IMR-90 (cell line): ENCODE data around the gene HMX1. TPM values are rescaled to one million over a fixed set of nuclear protein-coding genes. Genes with fewer than 3 reads are reported as not detected.

Experiments
- ATAC-seq: fragments of 200-7000 bp; cut with Tn5 transposase; 2 replicates; pipeline ENCODE4 v1.9.1; 2020; ENCODE audit warnings: low read depth, mild to moderate bottlenecking, moderate library complexity
- BruUV-seq: library from RNA; stranded (reverse); fragments of 400-500 nt; replicated peaks from 2 replicates; lab custom pipeline; 2021; lab: Mats Ljungman, UMichigan
- CTCF ChIA-PET: fragments of 300-600 bp; formaldehyde crosslinking; extraction: SDS; loops from one replicate; lab custom pipeline; 2021; ENCODE audit warnings: antibody characterized with exemption; lab: Yijun Ruan, JAX
- POLR2A ChIA-PET: fragments of 300-600 bp; sonication (Branson Sonifier 250); formaldehyde crosslinking; loops from one replicate; lab custom pipeline; 2022; ENCODE audit warnings: antibody characterized with exemption; ENCODE audit not compliant: unreplicated experiment; lab: Charles Lee
- DNase-seq: peaks from one replicate; pipeline ENCODE4 v3.0.0; 2013
- H2AFZ ChIP-seq: replicated peaks from 2 replicates; pipeline ENCODE3; 2013; ENCODE audit warnings: low read length, mild to moderate bottlenecking; ENCODE audit not compliant: poor library complexity
- H2AK5ac ChIP-seq: 2 replicates; pipeline ENCODE4 v1.6.1; 2013; ENCODE audit warnings: low read depth, low read length, inconsistent platforms
- H2AK9ac ChIP-seq: replicated peaks from 2 replicates; pipeline ENCODE3; 2013; ENCODE audit warnings: mild to moderate bottlenecking, low read depth, low read length, moderate library complexity; ENCODE audit not compliant: poor library complexity
- H2BK120ac ChIP-seq: 2 replicates; pipeline ENCODE4 v1.6.1; 2013; ENCODE audit warnings: low read depth, low read length, inconsistent platforms
- H2BK15ac ChIP-seq: 3 replicates; pipeline ENCODE4 v1.6.1; 2013; ENCODE audit warnings: low read depth, low read length, inconsistent platforms
- H2BK20ac ChIP-seq: 2 replicates; pipeline ENCODE4 v1.6.1; 2013; ENCODE audit warnings: low read depth, mild to moderate bottlenecking, inconsistent platforms, low read length, moderate library complexity
- H2BK5ac ChIP-seq: 2 replicates; pipeline ENCODE4 v1.6.1; 2013; ENCODE audit warnings: mild to moderate bottlenecking, low read depth, low read length, inconsistent platforms; ENCODE audit not compliant: poor library complexity, severe bottlenecking
- H3K14ac ChIP-seq: replicated peaks from 2 replicates; pipeline ENCODE4 v1.6.1; 2013; ENCODE audit warnings: low read depth, low read length, inconsistent platforms
- H3K18ac ChIP-seq: 2 replicates; pipeline ENCODE4 v1.6.1; 2013; ENCODE audit warnings: low read depth, low read length, control low read depth
- H3K23ac ChIP-seq: 2 replicates; pipeline ENCODE4 v1.6.1; 2013; ENCODE audit warnings: low read depth, low read length, inconsistent platforms
- H3K27ac ChIP-seq: 2 replicates; pipeline ENCODE4 v1.5.1; 2013; ENCODE audit warnings: mild to moderate bottlenecking, control low read depth, low read length; ENCODE audit not compliant: insufficient read depth
- H3K27me3 ChIP-seq: 2 replicates; pipeline ENCODE4 v1.6.1; 2013; ENCODE audit warnings: low read length; ENCODE audit not compliant: control insufficient read depth, insufficient read depth
- H3K36me3 ChIP-seq: 2 replicates; pipeline ENCODE4 v1.6.1; 2013; ENCODE audit warnings: low read length, mixed read lengths; ENCODE audit not compliant: control insufficient read depth, insufficient read depth
- H3K4ac ChIP-seq: 2 replicates; pipeline ENCODE4 v1.6.1; 2013; ENCODE audit warnings: low read depth, low read length, inconsistent platforms
- H3K4me1 ChIP-seq: 2 replicates; pipeline ENCODE4 v1.6.1; 2013; ENCODE audit warnings: low read length, mixed read lengths; ENCODE audit not compliant: control insufficient read depth, insufficient read depth
- H3K4me2 ChIP-seq: 2 replicates; pipeline ENCODE4 v1.6.1; 2013; ENCODE audit warnings: low read depth, mild to moderate bottlenecking, control low read depth, low read length, moderate library complexity
- H3K4me3 ChIP-seq: 2 replicates; pipeline ENCODE4 v1.5.1; 2013; ENCODE audit warnings: low read depth, mild to moderate bottlenecking, control low read depth, low read length, moderate library complexity; ENCODE audit not compliant: insufficient read depth
- H3K56ac ChIP-seq: 2 replicates; pipeline ENCODE4 v1.6.1; 2013; ENCODE audit warnings: low read length, inconsistent platforms; ENCODE audit not compliant: insufficient read depth; ENCODE audit errors: extremely low read depth
- H3K79me1 ChIP-seq, 2 experiments: 2 replicates each; pipeline ENCODE4 v1.6.1; 2013; ENCODE audit warnings: low read length in 2 of 2, inconsistent platforms in 1 of 2, low read depth in 1 of 2
- H3K9ac ChIP-seq: 2 replicates; pipeline ENCODE4 v1.6.1; 2013; ENCODE audit warnings: low read depth, low read length, control low read depth
- H3K9me1 ChIP-seq: 2 replicates; pipeline ENCODE4 v1.6.1; 2013; ENCODE audit warnings: low read length, inconsistent platforms; ENCODE audit not compliant: insufficient read depth
- H3K9me3 ChIP-seq: 2 replicates; pipeline ENCODE4 v1.6.1; 2013; ENCODE audit warnings: low read length; ENCODE audit not compliant: control insufficient read depth, insufficient read depth
- H4K20me1 ChIP-seq: 2 replicates; pipeline ENCODE4 v1.6.1; 2013; ENCODE audit warnings: low read length, inconsistent platforms; ENCODE audit not compliant: insufficient read depth
- H4K5ac ChIP-seq: 2 replicates; pipeline ENCODE4 v1.6.1; 2013; ENCODE audit warnings: mild to moderate bottlenecking, low read depth, low read length, control low read depth
- H4K8ac ChIP-seq, 2 experiments: 2 replicates each; pipeline ENCODE4 v1.6.1; 2013; ENCODE audit warnings: low read depth in 2 of 2, low read length in 2 of 2, control low read depth in 1 of 2, inconsistent platforms in 1 of 2
- H4K91ac ChIP-seq: 2 replicates; pipeline ENCODE4 v1.6.1; 2013; ENCODE audit warnings: low read depth, low read length, inconsistent platforms; ENCODE audit not compliant: insufficient read depth
- BHLHE40 ChIP-seq: fragments of 150-350 bp; IDR thresholded peaks from 2 replicates; pipeline ENCODE4 v1.6.1; 2016; ENCODE audit warnings: mild to moderate bottlenecking, low read depth, low read length
- CEBPB ChIP-seq: IDR thresholded peaks from 2 replicates; pipeline ENCODE4 v1.6.1; 2012; ENCODE audit warnings: low read depth, low read length, improper control_type of control experiment
- CHD1 ChIP-seq: IDR thresholded peaks from 2 replicates; pipeline ENCODE4 v1.6.1; 2012; ENCODE audit warnings: low read depth, low read length, improper control_type of control experiment
- FOS ChIP-seq: fragments of 150-350 bp; IDR thresholded peaks from 2 replicates; pipeline ENCODE4 v1.6.1; 2016; ENCODE audit warnings: low read depth, low read length
- MAZ ChIP-seq: IDR thresholded peaks from 2 replicates; pipeline ENCODE4 v1.6.1; 2012; ENCODE audit warnings: low read depth, mild to moderate bottlenecking, low read length, improper control_type of control experiment, moderate library complexity, borderline replicate concordance
- NFE2L2 ChIP-seq: fragments of 150-350 bp; IDR thresholded peaks from 2 replicates; pipeline ENCODE4 v1.6.1; 2016; ENCODE audit warnings: low read depth, mild to moderate bottlenecking, low read length
- RCOR1 ChIP-seq: IDR thresholded peaks from 2 replicates; pipeline ENCODE4 v1.6.1; 2012; ENCODE audit warnings: mild to moderate bottlenecking, low read length, improper control_type of control experiment; ENCODE audit not compliant: insufficient replicate concordance
- SMC3 ChIP-seq: fragments of 150-350 bp; IDR thresholded peaks from 2 replicates; pipeline ENCODE4 v1.6.1; 2016; ENCODE audit warnings: low read depth, mild to moderate bottlenecking, antibody characterized with exemption, low read length, moderate library complexity
- WGBS, 2 experiments: methylation state at CpG; one replicate each; pipeline versions ENCODE4 v1.1.5 to v1.1.7; 2013; ENCODE audit warnings: missing lambda C conversion rate in 2 of 2; ENCODE audit not compliant: insufficient read length in 1 of 2; ENCODE audit errors: extremely low coverage in 2 of 2; 5-methylcytosine and 5-hydroxymethylcytosine counted together
- dilution Hi-C: fragments of 300-500 bp; cut with HindIII; formaldehyde crosslinking; loops from one replicate; pipeline ENCODE4 v1.14.3; 2018; ENCODE audit warnings: low sequenced_read_pairs; ENCODE audit not compliant: unreplicated experiment
- in situ Hi-C: fragments of 300-500 bp; cut with MboI; formaldehyde crosslinking; loops from 3 replicates; pipeline ENCODE4 v1.14.3; 2019; ENCODE audit warnings: low sequenced_read_pairs, inconsistent platforms, mixed read lengths
- intact Hi-C: fragments of 100-400 bp; cut with micrococcal nuclease; formaldehyde crosslinking; loops from 2 replicates; pipeline ENCODE4 v1.10.0; 2022
- polyA plus RNA-seq, 3 experiments: library from polyadenylated mRNA; depleted of rRNA; stranded (reverse); fragments of >200 nt; gene quantifications; 2 replicates each; pipeline ENCODE4 v1.2.3, GENCODE V29; 2012; ENCODE audit warnings: low replicate concordance in 1 of 3
- total RNA-seq: library from RNA; depleted of rRNA; stranded (reverse); fragments of >200 nt; gene quantifications from 2 replicates; pipeline ENCODE4 v1.2.3, GENCODE V29; 2012
- TF ChIP-seq, protein P1 (sequence below): fragments of 150-350 bp; IDR thresholded peaks from 2 replicates; pipeline ENCODE4 v1.6.1; 2017; ENCODE audit warnings: mild to moderate bottlenecking, antibody characterized with exemption, low read length, low read depth
- TF ChIP-seq, protein P2 (sequence below): fragments of 150-350 bp; IDR thresholded peaks from 2 replicates; pipeline ENCODE4 v1.6.1; 2016; ENCODE audit warnings: low read depth, mild to moderate bottlenecking, low read length, moderate library complexity, borderline replicate concordance

The HMX1 gene
- total and polyA plus RNA-seq, 2 of the 4 experiments (the other 2 are of a cell fraction), result not detected

DNA sequence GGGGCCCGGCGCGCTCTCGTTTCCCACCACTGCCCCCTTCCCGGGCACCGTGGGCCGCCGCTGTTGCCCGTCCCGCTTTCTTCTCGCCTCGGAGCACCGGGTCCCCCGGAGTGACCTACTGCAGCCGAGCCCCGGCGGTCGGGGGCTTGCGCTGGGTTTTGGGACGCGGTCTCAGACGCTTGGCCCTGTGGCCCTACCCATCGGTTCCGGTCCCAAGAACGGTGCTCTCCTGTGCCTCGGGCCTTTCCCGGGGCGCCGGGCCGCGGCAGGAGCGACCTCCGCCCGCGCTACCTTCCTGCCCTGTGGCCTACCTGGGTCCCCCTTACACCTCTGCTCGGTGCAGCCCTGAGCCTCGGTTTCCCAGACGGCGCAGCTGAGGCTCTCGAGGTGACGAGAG lies 21.6 kb upstream of the HMX1 start:
- Histone ChIP-seq H2BK120ac (no peak overlapping the region), H4K20me1 (no peaks in the 10 kb centered on the region), H3K9ac (no peak overlapping the region), H3K18ac (no peak overlapping the region), H2BK5ac (no peak overlapping the region), H3K4me3 (no peak overlapping the region), H3K9me1 (no peaks in the 10 kb centered on the region), H2AK9ac (no peak overlapping the region), H3K36me3 (no peaks in the 10 kb centered on the region), H4K8ac (no peak overlapping the region), H2BK15ac (no peak overlapping the region), H3K4me2 (no peak overlapping the region), H3K27ac (no peak overlapping the region), H3K79me1 (no peaks in the 10 kb centered on the region), H3K4ac (no peak overlapping the region), H2AFZ (no peak overlapping the region), H2AK5ac (no peak overlapping the region), H3K9me3 (no peaks in the 10 kb centered on the region), H3K23ac (no peak overlapping the region), H2BK20ac (no peak overlapping the region), H4K5ac (no peak overlapping the region), H3K27me3 (peaks cover 45% of the 10 kb centered on the region), H3K4me1 (no peaks in the 10 kb centered on the region), H3K14ac (no peak overlapping the region), H3K56ac (no peak overlapping the region), H4K91ac (no peak overlapping the region)
- no peak for ATAC-seq
- ChIA-PET CTCF (no interaction called here), POLR2A (no interaction called here)
- DNase-seq, result no peak
- intact Hi-C loops (no loop called here), in situ Hi-C loops (no loop called here), dilution Hi-C loops (no loop called here)
- WGBS, 2 experiments, result 1% methylated on average over 28 of the region's 41 CpGs; no CpG with 5 or more reads in 1 of the 2 experiments
- no TSS peak for BruUV-seq
- TF ChIP-seq BHLHE40 (no peak), FOS (no peak), RCOR1 (no peak), MAZ (no peak), CHD1 (no peak), SMC3 (no peak), NFE2L2 (no peak), CEBPB (no peak)
- TF ChIP-seq, protein P1, sequence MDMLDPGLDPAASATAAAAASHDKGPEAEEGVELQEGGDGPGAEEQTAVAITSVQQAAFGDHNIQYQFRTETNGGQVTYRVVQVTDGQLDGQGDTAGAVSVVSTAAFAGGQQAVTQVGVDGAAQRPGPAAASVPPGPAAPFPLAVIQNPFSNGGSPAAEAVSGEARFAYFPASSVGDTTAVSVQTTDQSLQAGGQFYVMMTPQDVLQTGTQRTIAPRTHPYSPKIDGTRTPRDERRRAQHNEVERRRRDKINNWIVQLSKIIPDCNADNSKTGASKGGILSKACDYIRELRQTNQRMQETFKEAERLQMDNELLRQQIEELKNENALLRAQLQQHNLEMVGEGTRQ, result no peak
- TF ChIP-seq, protein P2, sequence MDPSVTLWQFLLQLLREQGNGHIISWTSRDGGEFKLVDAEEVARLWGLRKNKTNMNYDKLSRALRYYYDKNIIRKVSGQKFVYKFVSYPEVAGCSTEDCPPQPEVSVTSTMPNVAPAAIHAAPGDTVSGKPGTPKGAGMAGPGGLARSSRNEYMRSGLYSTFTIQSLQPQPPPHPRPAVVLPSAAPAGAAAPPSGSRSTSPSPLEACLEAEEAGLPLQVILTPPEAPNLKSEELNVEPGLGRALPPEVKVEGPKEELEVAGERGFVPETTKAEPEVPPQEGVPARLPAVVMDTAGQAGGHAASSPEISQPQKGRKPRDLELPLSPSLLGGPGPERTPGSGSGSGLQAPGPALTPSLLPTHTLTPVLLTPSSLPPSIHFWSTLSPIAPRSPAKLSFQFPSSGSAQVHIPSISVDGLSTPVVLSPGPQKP, result no peak
